Common myeloid progenitor, CD34-positive (primary cell): ENCODE results near the gene LRMDA.

Source experiments
- CTCF ChIA-PET: fragments of 350-600 bp; sonication (Branson Sonifier 250); formaldehyde crosslinking; loops from one replicate; lab custom pipeline; 2021; ENCODE audit warnings: antibody characterized with exemption; lab: Charles Lee
- POLR2A ChIA-PET: fragments of 350-600 bp; sonication (Branson Sonifier 250); formaldehyde crosslinking; loops from one replicate; lab custom pipeline; 2021; ENCODE audit warnings: antibody characterized with exemption; lab: Charles Lee
- DNase-seq, 3 donors: peaks; one replicate each; pipeline versions ENCODE4 v3.0.0 to v3.0.0-alpha.2; 2013
- H3K27ac ChIP-seq, 2 experiments: 1 replicate in 1 of 2; 2 replicates in 1 of 2; pipeline ENCODE4 v1.7.0; 2013; ENCODE audit warnings: inconsistent platforms in 2 of 2, low read length in 2 of 2, mild to moderate bottlenecking in 2 of 2, low read depth in 1 of 2, moderate library complexity in 1 of 2; ENCODE audit not compliant: severe bottlenecking in 2 of 2, insufficient read depth in 1 of 2, poor library complexity in 1 of 2
- H3K27me3 ChIP-seq, 5 experiments: replicated peaks in 2 of 5; 1 replicate in 3 of 5; 2 replicates in 2 of 5; pipeline versions ENCODE4 v1.6.1 to v1.7.0; 2013; ENCODE audit warnings: low read length in 4 of 5, mild to moderate bottlenecking in 2 of 5, moderate library complexity in 2 of 5, inconsistent platforms in 1 of 5; ENCODE audit not compliant: insufficient read depth in 5 of 5, control insufficient read depth in 4 of 5
- H3K36me3 ChIP-seq, 4 experiments: 1 replicate in 2 of 4; 2 replicates in 2 of 4; pipeline versions ENCODE4 v1.6.1 to v1.7.0; 2013; ENCODE audit warnings: low read length in 3 of 4, control low read depth in 1 of 4, mild to moderate bottlenecking in 1 of 4; ENCODE audit not compliant: control insufficient read depth in 4 of 4, insufficient read depth in 4 of 4
- H3K4me1 ChIP-seq, 4 experiments: 1 replicate in 3 of 4; 2 replicates in 1 of 4; pipeline versions ENCODE4 v1.6.1 to v1.7.1; 2013; ENCODE audit warnings: low read length in 3 of 4, mild to moderate bottlenecking in 3 of 4, control low read depth in 1 of 4, inconsistent platforms in 1 of 4, moderate library complexity in 1 of 4; ENCODE audit not compliant: control insufficient read depth in 4 of 4, insufficient read depth in 4 of 4; ENCODE audit errors: control extremely low read depth in 1 of 4
- H3K4me3 ChIP-seq, 7 experiments: 1 replicate in 4 of 7; 2 replicates in 3 of 7; pipeline versions ENCODE4 v1.5.1 to v1.7.0; 2013; ENCODE audit warnings: mild to moderate bottlenecking in 7 of 7, low read length in 6 of 7, moderate library complexity in 6 of 7, inconsistent platforms in 2 of 7, low read depth in 2 of 7, control low read depth in 1 of 7; ENCODE audit not compliant: insufficient read depth in 4 of 7, control insufficient read depth in 1 of 7; ENCODE audit errors: extremely low read depth in 1 of 7
- H3K9me3 ChIP-seq, 5 experiments: 1 replicate in 4 of 5; 2 replicates in 1 of 5; pipeline versions ENCODE4 v1.6.1 to v1.7.1; 2013; ENCODE audit warnings: low read length in 4 of 5, mild to moderate bottlenecking in 2 of 5, inconsistent platforms in 1 of 5, low read depth in 1 of 5, moderate library complexity in 1 of 5; ENCODE audit not compliant: control insufficient read depth in 4 of 5, insufficient read depth in 2 of 5; ENCODE audit errors: control extremely low read depth in 1 of 5
- WGBS: methylation state at CpG from one replicate; pipeline ENCODE4 v1.1.5; 2013; ENCODE audit not compliant: insufficient coverage; 5-methylcytosine and 5-hydroxymethylcytosine counted together

LRMDA gene

DNA sequence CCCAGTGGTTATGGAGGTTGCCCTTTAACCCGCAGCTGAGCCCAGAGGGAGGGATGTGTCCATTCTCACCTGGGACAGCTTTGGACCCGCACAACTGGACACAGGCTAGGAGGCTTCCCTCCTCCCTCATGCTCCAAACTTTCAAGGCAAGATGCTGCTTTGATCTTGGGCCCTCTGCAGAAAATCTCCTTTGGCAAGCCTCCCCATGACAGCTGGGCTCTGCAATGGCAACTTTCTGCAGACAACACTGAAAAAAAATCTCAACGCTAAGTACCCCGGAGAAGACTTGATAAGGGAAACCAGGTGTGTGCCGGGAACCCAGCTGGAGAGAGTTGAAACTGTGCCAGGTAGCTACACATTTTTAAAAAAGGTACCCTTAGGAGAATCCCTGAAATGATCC, 610.1 kb downstream of the LRMDA start:
- peaks cover 0 to 9% (median 2%) of the 10 kb centered on the region in 5 experiments for H3K9me3 ChIP-seq
- CTCF ChIA-PET, result no interaction called here

GRCh38 chr10:76043261-76043660, 611.8 kb downstream of the LRMDA start:
- H3K27me3 ChIP-seq, result no peaks in the 10 kb centered on the region
- 100% methylated on average over 1 of the region's 2 CpGs for WGBS
- H3K9me3 ChIP-seq, result peaks cover 0 to 7% (median 2%) of the 10 kb centered on the region in 5 experiments
- ChIA-PET CTCF (no interaction called here), POLR2A (no interaction called here)
- no peak for DNase-seq
- no peak overlapping the region for H3K4me3 ChIP-seq
- H3K27ac ChIP-seq, result no peak overlapping the region
- peaks cover 0 to 7% (median 2%) of the 10 kb centered on the region in 4 experiments for H3K36me3 ChIP-seq
- H3K4me1 ChIP-seq, result no peaks in the 10 kb centered on the region

More for the DNA sequence above, 610.1 kb downstream of the LRMDA start:
- no peaks in the 10 kb centered on the region for H3K4me1 ChIP-seq
- H3K4me3 ChIP-seq, result no peak overlapping the region
- POLR2A ChIA-PET, result no interaction called here
- WGBS, result 91% methylated on average over 5 of the region's 5 CpGs
- DNase-seq, result no peak
- H3K27me3 ChIP-seq, result no peaks in the 10 kb centered on the region
- peaks cover 0 to 10% (median 1%) of the 10 kb centered on the region in 4 experiments for H3K36me3 ChIP-seq
- H3K27ac ChIP-seq, result no peak overlapping the region

GRCh38 chr10:76044751-76045150, 613.3 kb downstream of the LRMDA start:
- no peak overlapping the region for H3K27ac ChIP-seq
- CTCF ChIA-PET, result no interaction called here
- DNase-seq, result no peak
- H3K36me3 ChIP-seq, result peaks cover 0 to 2% (median 0%) of the 10 kb centered on the region in 4 experiments
- H3K4me1 ChIP-seq, result no peaks in the 10 kb centered on the region
- no peaks in the 10 kb centered on the region for H3K9me3 ChIP-seq
- no peak overlapping the region for H3K4me3 ChIP-seq
- H3K27me3 ChIP-seq, result no peaks in the 10 kb centered on the region
- POLR2A ChIA-PET, result no interaction called here

DNA sequence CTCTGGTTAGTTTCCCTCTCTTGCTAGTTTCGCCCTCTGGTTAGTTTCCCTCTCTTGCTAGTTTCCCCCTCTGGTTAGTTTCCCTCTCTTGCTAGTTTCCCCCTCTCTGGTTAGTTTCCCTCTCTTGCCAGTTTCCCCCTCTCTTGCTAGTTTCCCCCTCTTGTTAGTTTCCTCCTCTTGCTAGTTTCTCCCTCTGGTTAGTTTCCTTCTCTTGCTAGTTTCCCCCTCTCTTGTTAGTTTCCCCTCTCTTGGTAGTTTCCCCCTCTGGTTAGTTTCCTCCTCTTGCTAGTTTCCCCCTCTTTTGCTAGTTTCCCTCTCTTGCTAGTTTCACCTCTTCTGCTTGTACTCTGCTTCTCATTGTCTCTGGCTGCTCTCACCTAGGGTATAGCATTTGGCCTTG, 613.8 kb downstream of the LRMDA start:
- Histone ChIP-seq H3K4me1 (no peaks in the 10 kb centered on the region), H3K36me3 (peaks cover 0 to 2% (median 0%) of the 10 kb centered on the region in 4 experiments), H3K27me3 (no peaks in the 10 kb centered on the region), H3K9me3 (no peaks in the 10 kb centered on the region), H3K27ac (no peak overlapping the region), H3K4me3 (no peak overlapping the region)
- CTCF ChIA-PET, result no interaction called here
- no peak for DNase-seq
- 83% methylated on average over 1 of the region's 1 CpG for WGBS
- POLR2A ChIA-PET, result no interaction called here

GRCh38 chr10:76047521-76047920, 616.1 kb downstream of the LRMDA start:
- H3K4me1 ChIP-seq, result no peaks in the 10 kb centered on the region
- CTCF ChIA-PET, result no interaction called here
- 100% methylated on average over 3 of the region's 3 CpGs for WGBS
- H3K27me3 ChIP-seq, result no peaks in the 10 kb centered on the region
- H3K27ac ChIP-seq, result no peak overlapping the region
- no peak overlapping the region for H3K4me3 ChIP-seq
- DNase-seq, result no peak
- POLR2A ChIA-PET, result no interaction called here
- peaks cover 0 to 7% (median 0%) of the 10 kb centered on the region in 4 experiments for H3K36me3 ChIP-seq
- no peaks in the 10 kb centered on the region for H3K9me3 ChIP-seq

DNA sequence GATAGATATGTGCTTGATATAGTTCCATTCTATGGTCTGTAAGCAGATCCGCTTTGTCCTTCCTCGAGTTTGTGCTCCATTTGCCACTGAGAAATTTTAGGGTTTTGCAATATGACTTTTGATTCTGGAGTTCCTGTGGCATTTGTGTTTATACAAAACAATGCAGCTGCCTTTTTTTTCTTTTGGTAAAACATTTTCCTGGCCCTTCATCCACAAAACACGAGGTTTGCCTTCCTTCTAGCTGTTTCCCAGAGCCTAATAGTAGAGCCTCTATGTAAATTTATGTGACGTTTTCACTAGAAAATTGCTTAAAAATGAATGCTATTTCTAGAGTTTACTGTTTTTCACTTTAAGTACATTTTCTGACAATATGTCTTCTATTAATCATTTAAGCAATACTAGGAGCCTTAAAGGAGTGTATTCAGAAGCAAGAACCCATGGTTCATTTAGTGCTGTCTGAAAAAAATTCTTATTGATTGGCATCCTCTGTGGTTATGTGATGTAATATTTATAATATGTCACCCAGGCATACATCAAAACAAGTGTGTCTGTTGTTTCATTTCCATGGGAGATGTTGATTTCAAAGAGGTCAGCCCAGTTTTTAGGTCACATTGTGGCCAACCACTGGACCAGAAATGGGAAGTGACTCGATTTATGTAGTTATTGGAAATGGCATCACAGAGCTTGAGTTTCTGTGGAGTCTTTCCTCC, 618.3 kb downstream of the LRMDA start:
- peak in 2 of 3 donors; percentile 16 to 29 for DNase-seq
- peaks cover 0 to 9% (median 1%) of the 10 kb centered on the region in 4 experiments for H3K36me3 ChIP-seq
- ChIA-PET CTCF (interaction anchor here (1.7 kb wide), 1 partner anchor 13 kb away, joined by 4 read pairs; no protein-coding TSS in a partner anchor), POLR2A (no interaction called here)
- WGBS, result no CpG with 5 or more reads among the region's 5 CpGs
- no peaks in the 10 kb centered on the region for H3K4me1 ChIP-seq
- no peaks in the 10 kb centered on the region for H3K27me3 ChIP-seq
- no peaks in the 10 kb centered on the region for H3K9me3 ChIP-seq
- no peak overlapping the region for H3K27ac ChIP-seq
- no peak overlapping the region for H3K4me3 ChIP-seq

GRCh38 chr10:76050291-76050625, 618.8 kb downstream of the LRMDA start:
- CTCF ChIA-PET, result interaction anchor here (1.7 kb wide), 1 partner anchor 14 kb away, joined by 4 read pairs; no protein-coding TSS in a partner anchor

More at GRCh38 chr10:76050291-76050625, 618.8 kb downstream of the LRMDA start:
- Histone ChIP-seq H3K36me3 (peaks cover 0 to 9% (median 3%) of the 10 kb centered on the region in 4 experiments), H3K4me3 (no peak overlapping the region), H3K27me3 (no peaks in the 10 kb centered on the region), H3K27ac (no peak overlapping the region), H3K9me3 (peaks cover 0 to 4% (median 1%) of the 10 kb centered on the region in 5 experiments), H3K4me1 (no peaks in the 10 kb centered on the region)
- POLR2A ChIA-PET, result no interaction called here
- DNase-seq, result no peak
